HepG2 (cell line): ENCODE results near the gene IQCN. TPM values are rescaled to one million over a fixed set of nuclear protein-coding genes. Genes with fewer than 3 reads are reported as not detected.

Experiments
- CAMTA2 ChIP-seq: sonication (generic); formaldehyde crosslinking; IDR thresholded peaks from 2 replicates; pipeline ENCODE4 v1.4.0; 2020; ENCODE audit warnings: mild to moderate bottlenecking, missing genetic modification reagents, borderline replicate concordance
- FOXA3 ChIP-seq: IDR thresholded peaks from 2 replicates; pipeline ENCODE4 v1.6.1; 2016; ENCODE audit warnings: missing genetic modification reagents, missing compliant biosample characterization
- NFE2L1 ChIP-seq: sonication (generic); formaldehyde crosslinking; IDR thresholded peaks from 2 replicates; pipeline ENCODE4 v1.4.0; 2020; ENCODE audit warnings: missing genetic modification reagents, mild to moderate bottlenecking, borderline replicate concordance
- NR2C2 ChIP-seq: sonication (generic); formaldehyde crosslinking; IDR thresholded peaks from 2 replicates; pipeline ENCODE4 v1.4.0; 2020; ENCODE audit warnings: missing genetic modification reagents, mild to moderate bottlenecking, moderate library complexity, borderline replicate concordance
- ZFP1 ChIP-seq: IDR thresholded peaks from 2 replicates; pipeline ENCODE4 v1.6.1; 2016
- ZNF530 ChIP-seq: sonication (generic); formaldehyde crosslinking; IDR thresholded peaks from 2 replicates; pipeline ENCODE4 v1.5.0; 2020; ENCODE audit warnings: low read depth, mild to moderate bottlenecking, missing genetic modification reagents
- ZNF747 ChIP-seq: sonication (generic); formaldehyde crosslinking; IDR thresholded peaks from 2 replicates; pipeline ENCODE4 v1.8.1; 2023; ENCODE audit warnings: missing genetic modification reagents, mild to moderate bottlenecking, borderline replicate concordance
- ZNF75D ChIP-seq: sonication (generic); formaldehyde crosslinking; IDR thresholded peaks from 2 replicates; pipeline ENCODE4 v1.8.1; 2023; ENCODE audit warnings: missing genetic modification reagents, mild to moderate bottlenecking, borderline replicate concordance
- polyA plus RNA-seq, 8 experiments: library from polyadenylated mRNA; depleted of rRNA in 3 of 8; stranded (reverse) in 7 of 8; unstranded in 1 of 8; fragments of >200 nt; fragmentation: Illumina TruSeq in 4 of 8; extraction: Trizol in 4 of 8; gene quantifications; 2 replicates each; pipeline versions ENCODE4 v1.2.1 to v1.2.3, GENCODE V29; 2011 to 2016; ENCODE audit warnings: low read depth in 4 of 8, missing spikeins in 1 of 8, mixed read lengths in 1 of 8; ENCODE audit not compliant: insufficient read depth in 1 of 8
- total RNA-seq, 5 experiments: library from RNA; depleted of rRNA; stranded (reverse); fragments of >200 nt; fragmentation: Illumina TruSeq; extraction: Trizol; gene quantifications; 2 replicates each; pipeline ENCODE4 v1.2.3, GENCODE V29; 2016; ENCODE audit warnings: low read depth in 1 of 5
- TF ChIP-seq, protein P1 (sequence below), 2 experiments: sonication (generic) in 1 of 2; formaldehyde crosslinking in 1 of 2; IDR thresholded peaks; 2 replicates each; pipeline versions ENCODE4 v1.4.0 to v1.6.1; 2018 to 2020; ENCODE audit warnings: missing genetic modification reagents in 2 of 2, borderline replicate concordance in 1 of 2, low read depth in 1 of 2, mild to moderate bottlenecking in 1 of 2, missing biosample characterization in 1 of 2
- TF ChIP-seq, protein P2 (sequence below): sonication (generic); formaldehyde crosslinking; IDR thresholded peaks from 2 replicates; pipeline ENCODE4 v1.4.0; 2020; ENCODE audit warnings: missing genetic modification reagents

IQCN gene
- total and polyA plus RNA-seq, 2 of the 13 experiments (the other 11 are each of a cell fraction or from before 2014, with no cell fraction given), result 0.04 to 0.18 TPM

GRCh38 chr19:18280247-18281081 lies 6.2 kb upstream of the IQCN start (continued):
- TF ChIP-seq, protein P1, sequence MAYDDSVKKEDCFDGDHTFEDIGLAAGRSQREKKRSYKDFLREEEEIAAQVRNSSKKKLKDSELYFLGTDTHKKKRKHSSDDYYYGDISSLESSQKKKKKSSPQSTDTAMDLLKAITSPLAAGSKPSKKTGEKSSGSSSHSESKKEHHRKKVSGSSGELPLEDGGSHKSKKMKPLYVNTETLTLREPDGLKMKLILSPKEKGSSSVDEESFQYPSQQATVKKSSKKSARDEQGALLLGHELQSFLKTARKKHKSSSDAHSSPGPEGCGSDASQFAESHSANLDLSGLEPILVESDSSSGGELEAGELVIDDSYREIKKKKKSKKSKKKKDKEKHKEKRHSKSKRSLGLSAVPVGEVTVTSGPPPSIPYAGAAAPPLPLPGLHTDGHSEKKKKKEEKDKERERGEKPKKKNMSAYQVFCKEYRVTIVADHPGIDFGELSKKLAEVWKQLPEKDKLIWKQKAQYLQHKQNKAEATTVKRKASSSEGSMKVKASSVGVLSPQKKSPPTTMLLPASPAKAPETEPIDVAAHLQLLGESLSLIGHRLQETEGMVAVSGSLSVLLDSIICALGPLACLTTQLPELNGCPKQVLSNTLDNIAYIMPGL (CRISPR knock-in tag; IDR thresholded peaks at IDR 0.05; ENCODE audit: borderline replicate concordance in 1 of 2, low read depth in 1 of 2), result peak in 1 of 2 experiments; percentile 26; a peak in 1 of 4 replicates
- TF ChIP-seq FOXA3 (CRISPR knock-in tag), result no peak; the same call in 1 of the 2 replicates
- TF ChIP-seq CAMTA2, result no peak
- TF ChIP-seq, protein P2, sequence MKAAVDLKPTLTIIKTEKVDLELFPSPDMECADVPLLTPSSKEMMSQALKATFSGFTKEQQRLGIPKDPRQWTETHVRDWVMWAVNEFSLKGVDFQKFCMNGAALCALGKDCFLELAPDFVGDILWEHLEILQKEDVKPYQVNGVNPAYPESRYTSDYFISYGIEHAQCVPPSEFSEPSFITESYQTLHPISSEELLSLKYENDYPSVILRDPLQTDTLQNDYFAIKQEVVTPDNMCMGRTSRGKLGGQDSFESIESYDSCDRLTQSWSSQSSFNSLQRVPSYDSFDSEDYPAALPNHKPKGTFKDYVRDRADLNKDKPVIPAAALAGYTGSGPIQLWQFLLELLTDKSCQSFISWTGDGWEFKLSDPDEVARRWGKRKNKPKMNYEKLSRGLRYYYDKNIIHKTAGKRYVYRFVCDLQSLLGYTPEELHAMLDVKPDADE (CRISPR knock-in tag), result peak; percentile 66; the same call in 1 of the 2 replicates
- no peak for TF ChIP-seq ZNF530 (CRISPR knock-in tag)
- TF ChIP-seq ZNF747, result no peak
- no peak for TF ChIP-seq NFE2L1 (CRISPR knock-in tag)
- TF ChIP-seq ZNF75D (CRISPR knock-in tag), result no peak
- TF ChIP-seq ZFP1 (CRISPR knock-in tag), result no peak
- no peak for TF ChIP-seq NR2C2 (CRISPR knock-in tag)
